ENCODE results near the gene WDPCP. TPM values are rescaled to one million over a fixed set of nuclear protein-coding genes. Genes with fewer than 3 reads are reported as not detected.
A peak's percentile ranks its signal among the peaks of the same experiment; 100 is the strongest.

Gene WDPCP
- total RNA-seq, 4 donors from 2014 or later, result 7.2 to 47.3 (median 13.0) TPM

DNA sequence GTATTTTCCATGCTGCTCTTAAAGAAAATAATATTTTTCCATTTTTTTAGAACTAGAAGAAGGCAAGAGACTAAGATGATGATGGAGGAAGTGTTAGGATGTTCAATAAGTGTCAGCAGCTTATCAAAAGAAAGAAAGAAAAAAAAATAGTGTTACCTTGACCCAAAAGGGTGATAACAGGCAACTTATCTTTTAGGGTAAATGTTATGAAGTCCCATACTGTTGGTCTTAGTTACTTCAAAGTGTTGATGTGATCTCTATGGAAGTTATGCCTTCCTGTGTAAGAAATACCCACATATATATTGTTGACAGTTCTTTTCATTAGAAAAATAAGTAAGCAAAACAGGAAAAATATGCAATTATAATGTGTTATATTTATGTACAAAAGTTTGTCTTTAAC is 394.1 kb downstream of the WDPCP start:
- ATAC-seq (no peak), DNase-seq (no peak)
- H3K4me3 ChIP-seq, result no peak overlapping the region
- in situ Hi-C loops (cut with MboI; ENCODE audit: low sequenced_read_pairs in 4 of 4), result no loop called here
- no peaks in the 10 kb centered on the region for H3K36me3 ChIP-seq
- no peaks in the 10 kb centered on the region for H3K27me3 ChIP-seq
- H3K4me1 ChIP-seq, result no peaks in the 10 kb centered on the region
- H3K9me3 ChIP-seq, result no peaks in the 10 kb centered on the region
- TF ChIP-seq POLR2A (IDR thresholded peaks at IDR 0.05), result no peak
- TF ChIP-seq, protein P1, sequence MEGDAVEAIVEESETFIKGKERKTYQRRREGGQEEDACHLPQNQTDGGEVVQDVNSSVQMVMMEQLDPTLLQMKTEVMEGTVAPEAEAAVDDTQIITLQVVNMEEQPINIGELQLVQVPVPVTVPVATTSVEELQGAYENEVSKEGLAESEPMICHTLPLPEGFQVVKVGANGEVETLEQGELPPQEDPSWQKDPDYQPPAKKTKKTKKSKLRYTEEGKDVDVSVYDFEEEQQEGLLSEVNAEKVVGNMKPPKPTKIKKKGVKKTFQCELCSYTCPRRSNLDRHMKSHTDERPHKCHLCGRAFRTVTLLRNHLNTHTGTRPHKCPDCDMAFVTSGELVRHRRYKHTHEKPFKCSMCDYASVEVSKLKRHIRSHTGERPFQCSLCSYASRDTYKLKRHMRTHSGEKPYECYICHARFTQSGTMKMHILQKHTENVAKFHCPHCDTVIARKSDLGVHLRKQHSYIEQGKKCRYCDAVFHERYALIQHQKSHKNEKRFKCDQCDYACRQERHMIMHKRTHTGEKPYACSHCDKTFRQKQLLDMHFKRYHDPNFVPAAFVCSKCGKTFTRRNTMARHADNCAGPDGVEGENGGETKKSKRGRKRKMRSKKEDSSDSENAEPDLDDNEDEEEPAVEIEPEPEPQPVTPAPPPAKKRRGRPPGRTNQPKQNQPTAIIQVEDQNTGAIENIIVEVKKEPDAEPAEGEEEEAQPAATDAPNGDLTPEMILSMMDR (IDR thresholded peaks at IDR 0.05 in 4 of 5, conservative IDR thresholded peaks at IDR 0.05 in 1 of 5), result no peak
- intact Hi-C loops (cut with DNase I; ENCODE audit: low total_unique reads), result no loop called here
- H3K27ac ChIP-seq, result no peak overlapping the region

DNA sequence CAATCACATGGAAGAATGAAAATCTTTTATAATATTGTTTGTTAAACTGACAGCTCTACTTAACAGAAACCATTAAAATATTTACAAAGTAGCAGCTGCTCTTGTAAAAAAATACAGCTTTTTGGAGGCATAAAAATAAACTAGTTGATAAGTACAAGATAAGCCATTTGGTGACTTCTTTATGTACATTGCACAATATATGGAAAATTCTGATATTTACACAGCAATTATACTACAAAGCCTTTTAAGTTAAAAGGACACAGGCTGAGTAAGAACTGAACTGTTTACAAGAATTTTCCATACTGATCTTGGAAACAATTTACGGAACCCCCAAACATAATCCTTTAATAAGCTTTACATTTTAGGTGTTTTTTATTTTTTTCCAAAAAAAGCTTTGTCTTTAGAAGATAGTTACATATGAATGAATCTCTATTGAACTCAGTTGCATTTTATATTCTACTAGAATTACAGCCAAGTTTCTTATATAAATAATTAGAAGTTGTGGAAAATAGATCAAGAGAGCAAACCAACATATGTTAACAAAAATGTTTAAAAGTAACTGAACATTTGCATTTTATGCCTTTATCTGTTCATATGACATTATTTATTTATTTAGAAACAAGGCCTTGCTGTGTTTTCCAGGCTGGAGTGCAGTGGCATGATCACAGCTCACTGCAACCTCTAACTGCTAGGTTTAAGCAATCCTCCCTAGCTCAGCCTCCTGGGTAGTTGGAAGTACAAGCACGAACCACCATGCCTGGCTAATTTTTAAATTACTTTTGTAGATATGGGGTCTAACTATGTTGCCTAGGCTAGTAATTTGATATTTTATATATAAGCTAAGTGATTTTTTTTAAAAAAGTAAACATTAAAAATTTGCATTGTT is 395.1 kb downstream of the WDPCP start:
- ATAC-seq (no peak), DNase-seq (no peak)
- TF ChIP-seq, protein P1 (IDR thresholded peaks at IDR 0.05 in 4 of 5, conservative IDR thresholded peaks at IDR 0.05 in 1 of 5), result no peak
- TF ChIP-seq POLR2A (IDR thresholded peaks at IDR 0.05), result no peak
- Histone ChIP-seq H3K9me3 (no peaks in the 10 kb centered on the region), H3K27ac (no peak overlapping the region), H3K27me3 (no peaks in the 10 kb centered on the region), H3K4me3 (no peak overlapping the region), H3K36me3 (no peaks in the 10 kb centered on the region), H3K4me1 (no peaks in the 10 kb centered on the region)
- intact Hi-C loops (cut with DNase I; ENCODE audit: low total_unique reads) (no loop called here), in situ Hi-C loops (cut with MboI; ENCODE audit: low sequenced_read_pairs in 4 of 4) (no loop called here)

DNA sequence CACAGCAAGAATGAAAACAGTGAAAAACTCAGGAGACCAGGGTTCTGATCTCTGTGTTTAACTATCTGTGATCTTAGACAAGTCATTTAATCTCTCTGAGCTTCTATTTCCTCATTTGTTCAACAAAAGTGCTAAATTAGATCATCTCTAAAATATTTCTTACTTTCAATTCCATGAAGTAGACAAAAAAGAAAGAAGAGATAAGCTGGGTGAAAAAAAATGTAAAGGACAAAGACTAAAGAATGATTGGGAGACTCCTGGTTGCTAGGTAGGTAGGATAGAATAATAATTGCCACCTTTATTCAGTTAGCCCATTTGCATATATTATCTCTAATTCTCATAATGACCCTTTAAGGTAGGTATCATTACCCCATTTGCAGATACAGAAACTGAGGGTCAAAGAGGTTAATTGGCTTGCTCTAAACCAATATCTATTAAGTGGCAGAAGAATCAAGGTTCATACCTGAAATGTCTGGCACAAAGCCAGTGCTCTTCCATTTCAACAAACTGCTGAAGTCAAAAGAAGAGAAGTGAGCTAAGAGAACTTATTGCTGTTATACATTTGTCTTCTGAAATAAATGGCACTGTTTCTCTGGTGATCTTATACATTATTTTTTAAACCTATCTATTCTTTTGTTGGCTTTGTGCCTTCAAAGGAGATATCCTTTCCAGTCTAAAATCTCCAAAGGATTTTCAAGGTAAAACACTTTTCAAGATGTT is 395.9 kb downstream of the WDPCP start:
- H3K4me3 ChIP-seq, result no peak overlapping the region
- H3K27me3 ChIP-seq, result no peaks in the 10 kb centered on the region
- no peaks in the 10 kb centered on the region for H3K4me1 ChIP-seq
- intact Hi-C loops (cut with DNase I; ENCODE audit: low total_unique reads) (no loop called here), in situ Hi-C loops (cut with MboI; ENCODE audit: low sequenced_read_pairs in 4 of 4) (no loop called here)
- no peaks in the 10 kb centered on the region for H3K36me3 ChIP-seq
- H3K27ac ChIP-seq, result no peak overlapping the region
- no peaks in the 10 kb centered on the region for H3K9me3 ChIP-seq
- DNase-seq (no peak), ATAC-seq (no peak)
- TF ChIP-seq, protein P1 (IDR thresholded peaks at IDR 0.05 in 4 of 5, conservative IDR thresholded peaks at IDR 0.05 in 1 of 5), result no peak
- TF ChIP-seq POLR2A (IDR thresholded peaks at IDR 0.05), result no peak

DNA sequence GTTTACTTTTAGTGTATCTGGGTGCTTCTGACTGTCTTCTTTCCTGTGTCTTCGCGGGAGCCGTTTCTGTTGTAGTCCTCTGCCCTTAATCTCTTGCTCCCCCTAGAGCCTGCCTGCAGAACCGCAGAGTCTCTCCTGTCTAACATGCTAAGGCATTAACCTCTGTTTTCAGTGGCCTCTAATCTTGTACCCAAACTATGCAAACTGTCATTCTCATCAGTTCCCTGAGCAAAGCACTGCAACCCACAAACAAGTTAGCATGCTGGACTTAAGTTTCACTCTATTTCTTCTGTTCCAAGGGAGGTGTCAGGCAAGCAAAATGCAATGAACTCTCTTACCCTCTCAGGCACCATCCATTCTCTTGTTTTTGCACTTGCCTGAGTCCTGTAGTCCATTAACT is 399.3 kb downstream of the WDPCP start:
- no peak for TF ChIP-seq POLR2A (IDR thresholded peaks at IDR 0.05)
- TF ChIP-seq, protein P1 (IDR thresholded peaks at IDR 0.05 in 4 of 5, conservative IDR thresholded peaks at IDR 0.05 in 1 of 5), result peak in 1 of 5 experiments; percentile 18
- intact Hi-C loops (cut with DNase I; ENCODE audit: low total_unique reads), result no loop called here
- DNase-seq, result no peak
- no peaks in the 10 kb centered on the region for H3K27me3 ChIP-seq
- no peak overlapping the region for H3K4me3 ChIP-seq
- no peak for ATAC-seq
- no peaks in the 10 kb centered on the region for H3K9me3 ChIP-seq
- no peaks in the 10 kb centered on the region for H3K36me3 ChIP-seq
- H3K27ac ChIP-seq, result no peak overlapping the region
- in situ Hi-C loops (cut with MboI; ENCODE audit: low sequenced_read_pairs in 4 of 4), result no loop called here
- no peaks in the 10 kb centered on the region for H3K4me1 ChIP-seq

Measured in gastrocnemius medialis (tissue), 4 donors.